GM12872 (cell line): Measurements from ENCODE around the gene PLB1.

Source experiments
- TF ChIP-seq, protein P1 (sequence below): IDR thresholded peaks from 3 replicates; pipeline ENCODE4 v1.5.1; 2011; ENCODE audit warnings: low read depth, mild to moderate bottlenecking, low read length, moderate library complexity; ENCODE audit not compliant: insufficient read depth

Gene PLB1

GRCh38 chr2:28620801-28621171 is 124.9 kb downstream of the PLB1 start:
- TF ChIP-seq, protein P1, sequence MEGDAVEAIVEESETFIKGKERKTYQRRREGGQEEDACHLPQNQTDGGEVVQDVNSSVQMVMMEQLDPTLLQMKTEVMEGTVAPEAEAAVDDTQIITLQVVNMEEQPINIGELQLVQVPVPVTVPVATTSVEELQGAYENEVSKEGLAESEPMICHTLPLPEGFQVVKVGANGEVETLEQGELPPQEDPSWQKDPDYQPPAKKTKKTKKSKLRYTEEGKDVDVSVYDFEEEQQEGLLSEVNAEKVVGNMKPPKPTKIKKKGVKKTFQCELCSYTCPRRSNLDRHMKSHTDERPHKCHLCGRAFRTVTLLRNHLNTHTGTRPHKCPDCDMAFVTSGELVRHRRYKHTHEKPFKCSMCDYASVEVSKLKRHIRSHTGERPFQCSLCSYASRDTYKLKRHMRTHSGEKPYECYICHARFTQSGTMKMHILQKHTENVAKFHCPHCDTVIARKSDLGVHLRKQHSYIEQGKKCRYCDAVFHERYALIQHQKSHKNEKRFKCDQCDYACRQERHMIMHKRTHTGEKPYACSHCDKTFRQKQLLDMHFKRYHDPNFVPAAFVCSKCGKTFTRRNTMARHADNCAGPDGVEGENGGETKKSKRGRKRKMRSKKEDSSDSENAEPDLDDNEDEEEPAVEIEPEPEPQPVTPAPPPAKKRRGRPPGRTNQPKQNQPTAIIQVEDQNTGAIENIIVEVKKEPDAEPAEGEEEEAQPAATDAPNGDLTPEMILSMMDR, result no peak

DNA sequence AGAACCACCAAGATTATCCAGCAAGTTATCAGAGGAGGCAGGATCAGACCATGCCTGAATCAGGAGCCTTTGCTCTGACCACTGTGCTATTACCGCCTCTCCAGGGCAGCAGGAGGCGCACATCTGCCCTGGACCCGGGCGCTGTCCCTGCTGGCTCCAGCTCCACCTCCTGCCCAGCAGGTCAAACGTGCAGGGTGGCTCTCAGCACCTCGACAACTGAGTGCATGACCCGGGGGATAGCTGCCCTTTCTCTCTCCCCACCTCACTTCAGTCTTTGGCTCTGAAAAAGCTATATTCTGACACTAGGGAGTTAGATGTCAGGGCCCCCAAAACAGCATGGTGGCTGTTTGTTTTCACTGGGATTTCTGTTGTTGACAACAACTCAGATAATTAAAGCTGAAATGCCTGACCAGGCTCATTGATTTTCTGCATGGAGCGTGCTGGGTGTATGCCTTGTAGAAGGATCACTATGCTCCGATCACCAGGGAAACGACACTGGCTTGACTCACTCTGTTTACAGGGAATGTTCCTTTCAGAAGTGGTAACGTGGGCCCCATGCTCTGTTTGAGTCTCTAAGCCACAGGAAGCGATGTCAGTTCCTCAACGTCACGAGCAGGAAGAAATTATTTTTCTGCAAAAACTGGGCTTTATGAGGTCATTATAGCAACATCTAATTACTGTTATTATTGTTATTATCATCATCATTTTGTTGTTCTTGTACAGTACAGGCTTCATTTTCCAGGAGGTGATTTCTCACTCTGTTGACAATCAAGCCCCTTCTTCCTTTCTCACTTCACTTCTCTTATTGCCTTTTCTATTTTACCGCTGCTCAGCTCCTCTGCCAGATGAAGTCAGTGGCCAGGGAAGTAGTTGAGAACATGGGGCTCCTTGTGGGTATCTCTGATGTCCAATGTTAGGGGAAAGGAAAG is 125.6 kb downstream of the PLB1 start:
- TF ChIP-seq, protein P1, result peak; percentile 38

- TF ChIP-seq, protein P1, result no peak
Observed at GRCh38 chr2:28622101-28622499, 126.2 kb downstream of the PLB1 start.

DNA sequence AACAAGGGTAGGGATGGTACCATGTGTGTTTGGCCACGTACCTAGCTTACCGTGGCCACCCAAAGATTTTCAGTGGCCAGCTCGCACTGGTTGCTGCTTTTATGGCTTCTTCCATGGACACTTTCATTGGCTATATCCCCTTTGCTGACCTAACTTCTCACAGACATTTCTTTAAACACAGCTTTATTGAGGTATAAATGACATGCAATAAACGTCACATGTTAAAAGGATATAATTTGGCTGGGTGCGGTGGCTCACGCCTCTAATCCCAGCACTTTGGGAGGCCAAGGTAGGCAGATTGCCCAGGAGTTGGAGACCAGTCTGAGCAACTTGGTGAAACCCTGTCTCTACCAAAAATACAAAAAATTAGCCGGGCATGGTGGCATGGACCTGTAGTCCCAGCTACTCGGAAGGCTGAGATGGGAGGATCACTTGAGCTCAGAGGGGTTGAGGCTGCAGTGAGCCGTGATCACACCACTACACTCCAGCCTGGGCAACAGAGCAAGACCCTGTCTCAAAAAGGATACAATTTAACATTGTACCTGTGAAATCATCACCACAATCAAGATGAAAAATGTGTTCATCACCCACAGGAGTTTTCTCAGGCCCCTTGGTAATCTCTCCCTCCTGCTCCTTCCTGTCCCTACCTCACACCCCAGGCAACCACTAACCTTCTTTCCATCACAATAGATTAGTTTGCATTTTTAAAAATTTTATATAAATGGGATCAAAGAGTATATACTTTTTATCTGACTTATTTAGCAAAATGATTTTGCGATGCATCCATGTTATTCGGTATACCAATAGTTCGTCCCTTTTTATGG is 127.9 kb downstream of the PLB1 start:
- TF ChIP-seq, protein P1, result no peak

DNA sequence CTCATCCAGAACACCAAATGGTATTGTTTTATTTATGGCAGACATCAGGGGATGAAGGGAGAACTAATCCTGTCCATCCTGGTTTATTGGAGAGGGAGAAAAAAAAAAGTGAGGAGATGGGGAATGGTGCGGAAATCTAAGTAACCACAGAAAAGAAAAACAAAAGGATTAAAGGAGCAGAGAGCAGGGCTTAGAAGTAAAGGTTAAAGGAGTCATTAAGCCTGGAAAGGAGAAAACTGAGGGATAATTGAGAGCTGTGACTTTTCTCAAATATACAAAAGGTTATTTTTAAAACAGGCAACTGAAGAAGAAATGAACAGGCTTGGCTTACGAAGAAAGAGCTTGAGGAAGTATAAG is 128.6 kb downstream of the PLB1 start:
- TF ChIP-seq, protein P1, result no peak

DNA sequence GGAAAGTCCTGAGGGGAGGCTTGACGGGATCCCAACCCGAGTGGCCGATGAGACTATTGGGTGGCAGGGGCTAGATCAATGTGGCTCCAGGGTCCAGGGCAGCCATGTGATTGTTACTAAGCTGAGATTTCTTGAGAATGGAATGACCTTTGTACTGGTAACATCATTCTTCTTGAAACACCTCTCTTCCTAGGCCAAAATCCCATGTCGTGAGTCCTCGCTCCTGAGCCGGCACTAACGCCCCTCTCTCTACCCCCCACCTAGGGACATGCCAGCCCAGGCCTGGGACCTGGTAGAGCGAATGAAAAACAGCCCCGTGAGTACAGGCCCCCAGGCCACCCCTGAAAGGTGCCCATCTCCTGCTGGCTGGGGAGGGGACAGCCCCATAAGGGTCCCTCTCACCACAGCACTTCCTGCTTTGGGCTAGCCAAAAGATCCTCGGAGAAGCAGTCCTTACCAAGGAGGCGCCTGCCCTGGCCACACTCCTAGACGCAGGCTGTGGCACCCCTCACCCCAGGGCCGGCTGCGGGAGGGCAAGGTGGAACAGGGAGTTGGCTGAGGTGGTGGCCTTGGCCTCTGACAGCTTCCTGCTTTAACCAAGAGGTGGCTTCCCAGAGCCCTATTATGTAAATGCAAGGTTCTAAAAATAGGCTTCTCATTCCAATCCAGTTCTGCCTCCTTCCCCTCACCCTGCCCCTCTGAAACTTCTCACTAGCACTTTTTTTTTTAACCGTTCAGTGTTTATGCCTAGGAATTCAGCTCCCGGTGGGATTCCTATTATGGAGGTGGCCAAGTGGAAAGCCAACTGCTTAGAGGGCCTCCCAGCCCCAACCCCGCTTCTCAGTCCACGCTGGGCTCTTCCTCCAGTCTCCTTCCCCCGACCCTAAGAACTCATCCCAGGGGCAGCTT is 129.2 kb downstream of the PLB1 start:
- TF ChIP-seq, protein P1, result no peak

- TF ChIP-seq, protein P1, result no peak
Observed at GRCh38 chr2:28626376-28626775, 130.5 kb downstream of the PLB1 start.
